ENCODE results near the gene FGF11. TPM values are rescaled to one million over a fixed set of nuclear protein-coding genes. Genes with fewer than 3 reads are reported as not detected.

Gene FGF11
- 5.3 TPM for total RNA-seq

GRCh38 chr17:7439462-7440112 is at the start of gene FGF11:
Gene FGF11 (plus strand): TSS chr17:7439512. CDS start chr17:7439621, 109 bp downstream.
- FAIRE-seq (no peak), DNase-seq (ENCODE audit: low spot score in 2 of 2) (no peak)

- no peak for FAIRE-seq
- no peak for DNase-seq (ENCODE audit: low spot score in 2 of 2)
Observed at GRCh38 chr17:7389924-7390910, 49.1 kb upstream of the FGF11 start.

GRCh38 chr17:7391307-7391706 is 48.0 kb upstream of the FGF11 start:
- no peak for DNase-seq (ENCODE audit: low spot score in 2 of 2)
- FAIRE-seq, result no peak

- no peak for DNase-seq (ENCODE audit: low spot score in 2 of 2)
- FAIRE-seq, result no peak
Observed at GRCh38 chr17:7392696-7393612, 46.4 kb upstream of the FGF11 start.

GRCh38 chr17:7393613-7394451 is 45.5 kb upstream of the FGF11 start:
- no peak for FAIRE-seq
- DNase-seq (ENCODE audit: low spot score in 2 of 2), result no peak

- DNase-seq (ENCODE audit: low spot score in 2 of 2) (peak; percentile 96 to 97), FAIRE-seq (no peak)
Observed at GRCh38 chr17:7394452-7395191, 44.7 kb upstream of the FGF11 start, which contains the start of gene PLSCR3. Gene PLSCR3 (minus strand): TSS chr17:7394525. CDS start chr17:7394110, 415 bp downstream.

GRCh38 chr17:7396147-7396546 is 43.2 kb upstream of the FGF11 start:
- FAIRE-seq, result no peak
- DNase-seq (ENCODE audit: low spot score in 2 of 2), result no peak

GRCh38 chr17:7398612-7399011 is 40.7 kb upstream of the FGF11 start:
- FAIRE-seq (no peak), DNase-seq (ENCODE audit: low spot score in 2 of 2) (no peak)

GRCh38 chr17:7403043-7403726 is 36.1 kb upstream of the FGF11 start:
- DNase-seq (ENCODE audit: low spot score in 2 of 2), result no peak
- FAIRE-seq, result no peak

- DNase-seq (ENCODE audit: low spot score in 2 of 2), result no peak
- FAIRE-seq, result no peak
Observed at GRCh38 chr17:7403727-7403976, 35.7 kb upstream of the FGF11 start.

- FAIRE-seq, result peak; percentile 95
- peak; percentile 94 for DNase-seq (ENCODE audit: low spot score in 2 of 2)
Observed at GRCh38 chr17:7403977-7404736, 35.2 kb upstream of the FGF11 start, which contains the start of gene TMEM256. Gene TMEM256 (minus strand): TSS chr17:7404097. CDS start chr17:7404084, 13 bp downstream.

- FAIRE-seq (no peak), DNase-seq (ENCODE audit: low spot score in 2 of 2) (peak; percentile 80 to 89)
Observed at GRCh38 chr17:7404737-7405349, 34.5 kb upstream of the FGF11 start.

- FAIRE-seq (no peak), DNase-seq (ENCODE audit: low spot score in 2 of 2) (no peak)
Observed at GRCh38 chr17:7405350-7406234, 33.7 kb upstream of the FGF11 start.

GRCh38 chr17:7406235-7406825 is 33.0 kb upstream of the FGF11 start:
- no peak for DNase-seq (ENCODE audit: low spot score in 2 of 2)
- no peak for FAIRE-seq

GRCh38 chr17:7407082-7407481 is 32.2 kb upstream of the FGF11 start:
- FAIRE-seq, result no peak
- DNase-seq (ENCODE audit: low spot score in 2 of 2), result no peak
